KMS-11 (cell line): ENCODE measurements around the gene ZBBX.

Experiments used
- H2AFZ ChIP-seq: fragments of 200-600 bp; sonication (generic); 2 replicates; pipeline ENCODE4 v1.6.1; 2016; ENCODE audit warnings: antibody characterized with exemption, mixed run types, low read depth
- H3K27ac ChIP-seq: fragments of 200-600 bp; sonication (generic); 2 replicates; pipeline ENCODE4 v1.6.1; 2016; ENCODE audit warnings: mild to moderate bottlenecking, mixed run types
- H3K27me3 ChIP-seq: fragments of 200-600 bp; sonication (generic); 2 replicates; pipeline ENCODE4 v1.6.1; 2017; ENCODE audit warnings: mild to moderate bottlenecking, low read depth, mixed run types, moderate library complexity; ENCODE audit not compliant: insufficient read depth
- H3K36me3 ChIP-seq: fragments of 200-600 bp; sonication (generic); 2 replicates; pipeline ENCODE4 v1.6.1; 2017; ENCODE audit warnings: mild to moderate bottlenecking, mixed run types; ENCODE audit not compliant: insufficient read depth
- H3K4me1 ChIP-seq: fragments of 200-600 bp; sonication (generic); 2 replicates; pipeline ENCODE4 v1.6.1; 2016; ENCODE audit warnings: mild to moderate bottlenecking, low read depth, mixed run types; ENCODE audit not compliant: poor library complexity, severe bottlenecking
- H3K4me2 ChIP-seq: fragments of 200-600 bp; sonication (generic); 2 replicates; pipeline ENCODE4 v1.7.0; 2016; ENCODE audit warnings: mild to moderate bottlenecking, mixed run types
- H3K4me3 ChIP-seq: fragments of 200-600 bp; sonication (generic); IDR thresholded peaks from 2 replicates; pipeline ENCODE4 v1.6.1; 2017; ENCODE audit warnings: low read depth, low read length, mixed read lengths; ENCODE audit not compliant: insufficient read depth
- H3K79me2 ChIP-seq: fragments of 200-600 bp; sonication (generic); 2 replicates; pipeline ENCODE4 v1.6.1; 2016; ENCODE audit warnings: low read depth, mixed run types; ENCODE audit not compliant: insufficient read depth
- H3K9ac ChIP-seq: fragments of 200-600 bp; sonication (generic); 2 replicates; pipeline ENCODE4 v1.6.1; 2016; ENCODE audit warnings: mild to moderate bottlenecking, mixed run types
- H4K20me1 ChIP-seq: fragments of 200-600 bp; sonication (generic); 2 replicates; pipeline ENCODE4 v1.6.1; 2016; ENCODE audit warnings: mild to moderate bottlenecking, mixed run types; ENCODE audit not compliant: insufficient read depth
- CTCF ChIP-seq: fragments of 200-600 bp; sonication (generic); conservative IDR thresholded peaks from 2 replicates; pipeline ENCODE4 v1.6.1; 2017; ENCODE audit warnings: low read depth, mild to moderate bottlenecking, antibody characterized with exemption, low read length, moderate library complexity, mixed read lengths

ZBBX gene

GRCh38 chr3:167228135-167228534 is 152.0 kb downstream of the ZBBX start:
- Histone ChIP-seq H4K20me1 (no peaks in the 10 kb centered on the region), H3K4me3 (no peak overlapping the region), H3K27me3 (no peaks in the 10 kb centered on the region), H3K4me1 (no peaks in the 10 kb centered on the region), H3K79me2 (no peaks in the 10 kb centered on the region), H3K27ac (no peak overlapping the region), H3K36me3 (no peaks in the 10 kb centered on the region), H2AFZ (no peak overlapping the region), H3K9ac (no peak overlapping the region), H3K4me2 (no peak overlapping the region)
- TF ChIP-seq CTCF, result no peak

- no peak for TF ChIP-seq CTCF
- H3K36me3 ChIP-seq, result no peaks in the 10 kb centered on the region
- H3K27ac ChIP-seq, result no peak overlapping the region
- no peaks in the 10 kb centered on the region for H3K4me1 ChIP-seq
- H3K9ac ChIP-seq, result no peak overlapping the region
- no peaks in the 10 kb centered on the region for H3K27me3 ChIP-seq
- H3K4me3 ChIP-seq, result no peak overlapping the region
- no peaks in the 10 kb centered on the region for H4K20me1 ChIP-seq
- no peak overlapping the region for H2AFZ ChIP-seq
- H3K4me2 ChIP-seq, result no peak overlapping the region
- no peaks in the 10 kb centered on the region for H3K79me2 ChIP-seq
Measured at GRCh38 chr3:167225821-167226220, 154.3 kb downstream of the ZBBX start.

- Histone ChIP-seq H3K4me2 (no peak overlapping the region), H3K79me2 (no peaks in the 10 kb centered on the region), H3K4me3 (no peak overlapping the region), H3K4me1 (no peaks in the 10 kb centered on the region), H2AFZ (no peak overlapping the region), H3K9ac (no peak overlapping the region), H3K27me3 (no peaks in the 10 kb centered on the region), H3K27ac (no peak overlapping the region), H4K20me1 (no peaks in the 10 kb centered on the region), H3K36me3 (no peaks in the 10 kb centered on the region)
- no peak for TF ChIP-seq CTCF
Measured at GRCh38 chr3:167209011-167209410, 171.1 kb downstream of the ZBBX start.

- no peaks in the 10 kb centered on the region for H4K20me1 ChIP-seq
Measured at GRCh38 chr3:167203062-167203461, 177.0 kb downstream of the ZBBX start.

More at GRCh38 chr3:167203062-167203461, 177.0 kb downstream of the ZBBX start:
- no peaks in the 10 kb centered on the region for H3K27me3 ChIP-seq
- H2AFZ ChIP-seq, result no peak overlapping the region
- no peaks in the 10 kb centered on the region for H3K4me1 ChIP-seq
- H3K79me2 ChIP-seq, result no peaks in the 10 kb centered on the region
- no peak overlapping the region for H3K9ac ChIP-seq
- H3K4me2 ChIP-seq, result no peak overlapping the region
- no peak for TF ChIP-seq CTCF
- H3K4me3 ChIP-seq, result no peak overlapping the region
- no peaks in the 10 kb centered on the region for H3K36me3 ChIP-seq
- no peak overlapping the region for H3K27ac ChIP-seq
